SK-MEL-5 (cell line): Measurements from ENCODE around the gene MPV17. TPM values are rescaled to one million over a fixed set of nuclear protein-coding genes. Genes with fewer than 3 reads are reported as not detected.
A peak's percentile ranks its signal among the peaks of the same experiment; 100 is the strongest.
"Not testable (repeated sequence)": the region's sequence is repeated elsewhere in the genome, so short reads cannot be mapped to it uniquely, and the experiment has no call there.

Experiments
- DNase-seq: peaks from one replicate; pipeline ENCODE4 v3.0.0-alpha.2; 2016; ENCODE audit warnings: low read depth, low spot score
- in situ Hi-C: cut with HindIII; loops from 2 replicates; pipeline ENCODE4 v1.10.0; 2016; ENCODE audit warnings: low sequenced_read_pairs, high pct_unique_total_duplicates, low pct_unique_long_range_greater_than_20kb
- total RNA-seq: library from RNA; depleted of rRNA; stranded (reverse); fragments of >200 nt; shearing (Covaris generic); gene quantifications from 2 replicates; pipeline ENCODE4 v1.2.3, GENCODE V29; 2014

MPV17 gene
- total RNA-seq, 1 experiment from 2014 or later: 268 TPM

GRCh38 chr2:27336173-27336572 lies 13.3 kb upstream of the MPV17 start:
- no peak for DNase-seq
- in situ Hi-C loops: no loop called here

GRCh38 chr2:27335311-27335710 lies 12.4 kb upstream of the MPV17 start:
- in situ Hi-C loops: no loop called here
- no peak for DNase-seq

DNA sequence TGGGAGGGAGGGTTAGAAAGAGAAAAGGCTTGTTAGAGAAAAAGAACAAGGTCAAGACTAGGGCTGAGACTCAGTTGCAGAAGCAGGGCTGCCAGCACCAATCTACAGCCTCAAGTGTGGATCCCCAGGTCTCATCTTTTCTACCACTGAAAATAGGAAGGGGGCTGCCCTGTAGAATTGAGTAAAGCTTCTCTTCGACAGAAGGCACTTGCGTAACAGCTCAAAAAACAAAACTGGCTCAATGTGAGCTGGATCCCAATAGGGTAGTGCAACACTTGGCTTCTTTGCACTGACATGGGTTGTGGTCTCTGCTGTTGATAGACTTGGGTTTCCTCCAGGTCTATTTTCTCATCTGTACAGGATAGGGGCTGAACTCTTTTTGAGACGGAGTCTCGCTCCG lies 1.8 kb upstream of the MPV17 start:
- no peak for DNase-seq
- in situ Hi-C loops: no loop called here

- in situ Hi-C loops: no loop called here
- DNase-seq: peak; percentile 21
Observed at GRCh38 chr2:27323596-27324285, 844 bp upstream of the MPV17 start.

- in situ Hi-C loops: no loop called here
- peak; percentile 28 for DNase-seq
Observed at GRCh38 chr2:27322301-27322765, 564 bp downstream of the MPV17 start.

GRCh38 chr2:27320958-27321543 lies 1.8 kb downstream of the MPV17 start:
- in situ Hi-C loops: no loop called here
- DNase-seq: peak; percentile 95

- DNase-seq, in situ Hi-C loops: not testable (repeated sequence)
Observed at GRCh38 chr2:27319839-27320238, 3.1 kb downstream of the MPV17 start.

- no peak for DNase-seq
- in situ Hi-C loops: no loop called here
Observed at GRCh38 chr2:27316655-27317412, 6.1 kb downstream of the MPV17 start.

GRCh38 chr2:27315122-27315521 lies 7.8 kb downstream of the MPV17 start:
- no peak for DNase-seq
- in situ Hi-C loops: no loop called here

DNA sequence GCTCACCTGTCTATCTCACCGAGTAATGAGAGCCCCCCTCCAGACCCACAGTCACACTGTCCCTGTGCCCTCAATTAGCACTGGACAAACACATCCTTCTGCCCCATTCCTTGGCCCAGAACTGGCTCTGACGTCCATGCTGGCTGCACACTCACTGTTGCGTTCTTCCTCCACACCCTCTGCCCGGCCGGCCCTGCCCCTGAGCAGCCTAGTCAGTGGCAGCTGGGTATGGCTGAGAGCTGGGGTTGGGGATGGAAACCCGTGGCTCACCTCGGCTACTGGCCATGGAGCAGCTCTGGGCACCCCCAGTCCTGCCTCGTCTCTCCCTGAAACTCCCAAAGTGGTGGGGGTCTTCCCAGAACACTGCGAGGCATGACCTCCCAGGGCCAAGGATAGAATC lies 8.2 kb downstream of the MPV17 start:
- in situ Hi-C loops: no loop called here
- DNase-seq: no peak

- DNase-seq: no peak
- in situ Hi-C loops: no loop called here
Observed at GRCh38 chr2:27313882-27314645, 8.8 kb downstream of the MPV17 start.

DNA sequence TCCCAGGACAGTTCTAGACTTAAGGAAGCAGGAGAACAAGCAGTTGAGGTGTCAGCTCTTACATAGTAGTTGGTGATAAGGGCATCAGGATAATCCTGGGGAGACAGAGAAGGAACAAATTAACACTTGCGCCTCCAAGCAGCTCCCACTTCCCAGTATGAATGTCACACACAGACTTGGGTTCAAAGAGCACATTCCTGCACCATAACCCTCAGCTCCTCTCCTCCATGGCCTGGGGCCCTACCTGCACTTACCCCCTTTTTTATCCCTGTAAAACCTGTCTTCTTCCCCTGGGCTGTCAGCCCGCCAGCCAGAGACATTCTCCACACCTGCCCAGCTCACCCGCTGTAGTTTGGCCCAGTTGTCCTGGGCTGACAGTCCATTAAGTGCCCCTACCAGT lies 10.7 kb downstream of the MPV17 start:
- no peak for DNase-seq
- in situ Hi-C loops: no loop called here

- in situ Hi-C loops: no loop called here
- no peak for DNase-seq
Observed at GRCh38 chr2:27309651-27310050, 13.2 kb downstream of the MPV17 start.

DNA sequence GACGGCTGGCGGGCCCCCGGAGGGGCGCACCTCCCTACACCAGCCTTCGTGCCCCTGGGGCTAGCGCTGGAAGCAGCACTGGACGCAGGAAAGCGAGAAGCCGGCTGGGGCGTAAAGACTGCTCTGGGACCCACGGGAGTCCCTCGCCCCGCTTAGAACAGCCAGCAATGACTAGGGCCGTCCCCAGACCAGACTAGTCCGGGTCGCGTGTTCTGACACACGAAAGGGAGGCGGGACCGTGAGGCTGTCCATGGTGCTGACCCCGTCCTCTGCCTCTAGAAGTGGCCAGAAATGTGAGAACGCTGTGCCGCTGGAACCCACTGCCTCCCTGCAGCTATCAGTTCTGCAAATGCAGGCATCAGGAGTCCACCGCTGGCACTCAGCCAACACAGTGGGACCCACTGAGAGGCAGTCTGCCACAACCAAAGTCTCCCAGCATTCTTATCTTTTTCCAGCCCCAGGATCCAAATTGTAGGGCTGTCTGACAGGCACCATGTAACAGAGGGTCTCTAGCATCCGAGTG lies 14.5 kb downstream of the MPV17 start, which contains the start of gene UCN:
TSS of gene UCN (minus strand) at position 87 of the 523 bp plus-strand sequence. CDS start 550 bp downstream, outside the sequence.
- in situ Hi-C loops: no loop called here

DNA sequence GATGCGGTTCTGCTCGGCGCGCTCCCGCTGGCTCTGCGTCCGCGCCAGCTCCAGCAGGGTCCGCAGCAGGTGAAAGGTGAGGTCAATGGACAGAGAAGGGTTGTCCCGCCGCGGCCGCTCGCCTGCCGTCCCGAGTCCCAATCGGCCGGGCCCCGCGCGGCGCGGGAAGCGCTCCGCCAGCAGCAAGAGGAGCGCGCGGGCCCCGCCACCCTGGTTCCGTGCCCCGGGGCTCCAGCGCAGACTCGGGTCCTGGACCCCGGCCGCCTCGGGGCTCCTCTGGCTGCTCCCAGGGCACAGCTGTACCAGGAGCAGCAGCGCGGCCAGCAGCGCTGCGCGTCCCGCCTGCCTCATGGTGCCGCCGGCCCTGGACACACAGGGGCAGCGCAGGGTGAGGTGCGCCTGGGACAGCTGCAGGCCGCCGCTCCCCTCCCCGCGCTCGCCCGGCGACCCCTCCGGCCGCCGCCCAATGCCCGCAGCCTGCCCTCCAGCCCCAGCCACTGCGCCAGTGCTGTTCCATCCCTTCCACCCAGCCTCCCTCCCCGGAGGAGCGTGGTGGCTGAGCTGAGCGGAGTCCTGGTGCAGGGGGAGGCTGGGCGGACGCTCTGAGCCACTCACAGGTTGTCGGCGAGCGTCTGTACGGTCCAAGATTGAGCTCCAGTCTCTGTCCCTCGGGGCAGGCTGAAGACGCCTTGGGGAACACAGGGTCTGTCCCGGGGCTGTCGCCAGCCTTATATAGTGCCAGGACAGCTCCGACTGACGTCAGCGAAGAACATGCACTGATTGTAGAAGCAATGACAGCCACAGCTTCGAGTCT lies 15.1 kb downstream of the MPV17 start:
- DNase-seq: no peak
- in situ Hi-C loops: no loop called here

More for the DNA sequence above, 14.5 kb downstream of the MPV17 start, which contains the start of gene UCN:
- DNase-seq: no peak

DNA sequence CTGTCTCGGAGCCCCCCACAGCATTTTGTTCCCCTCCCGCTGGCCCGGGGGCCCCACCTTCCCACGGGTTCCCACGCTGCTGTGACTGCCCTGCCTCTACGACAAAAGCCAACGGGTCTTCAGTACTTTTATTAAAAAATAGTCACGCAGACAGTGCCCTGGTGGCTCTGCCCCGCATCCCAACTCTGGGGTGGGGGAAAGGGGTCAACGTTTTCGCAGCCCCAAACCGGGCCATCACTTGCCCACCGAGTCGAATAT lies 15.7 kb downstream of the MPV17 start:
- DNase-seq: no peak
- in situ Hi-C loops: no loop called here

DNA sequence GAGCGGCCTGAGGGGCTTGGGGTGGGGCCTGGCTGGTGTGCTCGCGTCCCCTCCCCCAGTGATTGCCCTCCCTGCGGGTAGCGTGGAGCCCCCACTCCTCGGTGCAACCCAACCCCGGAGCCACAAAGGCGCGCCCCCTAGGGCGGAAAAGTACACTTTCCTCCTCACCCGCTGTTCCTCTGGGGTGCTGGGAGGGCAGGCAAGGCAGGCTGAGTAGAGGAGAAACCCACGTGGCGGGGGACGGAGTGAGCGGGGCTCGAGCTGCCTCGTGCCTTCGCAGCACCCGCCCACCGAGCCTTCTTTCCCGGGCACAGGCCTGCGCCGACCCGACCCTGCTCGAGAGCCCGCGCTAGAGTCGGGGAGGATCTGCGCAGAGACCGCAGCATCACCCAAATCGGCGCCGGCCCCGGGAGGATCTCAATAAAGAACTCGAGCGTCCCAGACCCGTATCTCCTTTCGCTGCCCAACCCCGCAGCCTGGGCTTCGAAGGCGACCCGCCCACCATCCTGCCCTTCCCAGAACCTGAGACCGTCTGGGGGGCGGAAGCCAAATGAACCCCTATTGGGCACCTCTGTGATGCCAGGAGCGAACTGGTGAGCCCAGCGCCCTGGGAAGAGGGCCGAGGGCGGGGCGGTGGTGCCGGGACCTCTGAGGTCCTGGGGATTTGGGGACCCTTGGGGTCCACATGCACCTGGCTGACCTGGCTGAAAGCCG lies 16.2 kb downstream of the MPV17 start:
- no peak for DNase-seq
- in situ Hi-C loops: no loop called here
